Pancreas (tissue), 10 donors: ENCODE data around the gene GAGE10. TPM values are rescaled to one million over a fixed set of nuclear protein-coding genes. Genes with fewer than 3 reads are reported as not detected.

Experiments
- ATAC-seq, 4 donors: fragments of 200-7000 bp; cut with Tn5 transposase; one replicate each; pipeline versions ENCODE4 v1.8.0 to v1.9.1; 2020; ENCODE audit warnings: mild to moderate bottlenecking in 4 of 4, moderate library complexity in 4 of 4
- DNase-seq, 6 donors: peaks; one replicate each; pipeline ENCODE4 v3.0.0-alpha.2; 2020
- FAIRE-seq: peaks from 2 replicates; lab custom pipeline; 2012; peaks lifted over from hg19 to GRCh38; lab: Jason Lieb, UNC
- H3K27ac ChIP-seq, 4 donors: fragments of 200-600 bp; sonication (generic); 1 replicate in 3 of 4; 2 replicates in 1 of 4; pipeline versions ENCODE4 v1.5.0 to v1.8.0; 2020
- H3K27me3 ChIP-seq, 4 donors: fragments of 200-600 bp; one replicate each; pipeline ENCODE4 v1.8.0; 2021
- H3K36me3 ChIP-seq, 3 donors: fragments of 200-600 bp; sonication (generic) in 1 of 3; one replicate each; pipeline versions ENCODE4 v1.5.0 to v1.8.0; 2020 to 2021
- H3K4me1 ChIP-seq, 3 donors: fragments of 200-600 bp; one replicate each; pipeline ENCODE4 v1.8.0; 2021
- H3K4me3 ChIP-seq, 4 donors: fragments of 200-600 bp; sonication (generic) in 2 of 4; one replicate each; pipeline versions ENCODE4 v1.5.0 to v1.8.0; 2020 to 2021
- H3K9me3 ChIP-seq, 4 donors: fragments of 200-600 bp; one replicate each; pipeline ENCODE4 v1.8.0; 2021
- CTCF ChIP-seq, 4 donors: fragments of 200-600 bp; sonication (generic) in 3 of 4; IDR thresholded peaks; one replicate each; pipeline versions ENCODE4 v1.5.0 to v1.8.0; 2021; ENCODE audit warnings: antibody characterized with exemption in 4 of 4
- WGBS, 2 donors: extraction: QIAGEN DNeasy Blood & Tissue Kit; methylation state at CpG; one replicate each; pipeline ENCODE4 v1.1.7; 2013; 5-methylcytosine and 5-hydroxymethylcytosine counted together
- intact Hi-C, 3 donors: fragments of 100-400 bp; cut with DNase I; formaldehyde crosslinking; loops; one replicate each; pipeline versions ENCODE4 v1.11.1 to v1.14.2; 2022
- polyA plus RNA-seq, 2 donors: library from polyadenylated mRNA; stranded (reverse); fragments of 200-250 nt; gene quantifications; one replicate each; pipeline ENCODE4 v1.2.3, GENCODE V29; 2013
- total RNA-seq, 6 donors: library from RNA; stranded (reverse); fragmentation: NEBNext Ultra II Directional in 4 of 6; extraction: Animal tissue kit (Norgen Biotek cat#: 25700) in 4 of 6; gene quantifications; one replicate each; pipeline versions ENCODE4 v1.2.1 to v1.2.4, GENCODE V29; 2021 to 2023
- donor health status: healthy with polysubstance abuse.
- donor health status: DM: no; HTN: no; CAD: no; lungs with moderate emphysema.
- donor health status: DM: no; HTN: no; CAD: no.
- donor health status: control.
- donor health status: control.
- donor health status: Bipolar disorder and iron deficiency.
- donor health status: DM: yes; HTN: yes; CAD: no.
- donor health status: DM: no; HTN: no; CAD: no.
- donor health status: DM: no; HTN: no; CAD: no.
- donor health status: DM: yes; HTN: yes; CAD: no.

Gene GAGE10
- total and polyA plus RNA-seq, 8 donors: not detected

- H3K4me3 ChIP-seq: no peak overlapping the region
- no peaks in the 10 kb centered on the region for H3K9me3 ChIP-seq
- H3K27ac ChIP-seq: no peak overlapping the region
- FAIRE-seq (no peak), DNase-seq (no peak), ATAC-seq (no peak)
- WGBS, 2 donors: 48 to 64% methylated on average over 4 of the region's 4 CpGs
- peaks cover 0 to 6% (median 0%) of the 10 kb centered on the region in 4 donors for H3K27me3 ChIP-seq
- intact Hi-C loops: no loop called here
- no peaks in the 10 kb centered on the region for H3K36me3 ChIP-seq
- H3K4me1 ChIP-seq: no peaks in the 10 kb centered on the region
- no peak for TF ChIP-seq CTCF (IDR thresholded peaks at IDR 0.05)
These were observed 16.9 kb upstream of the GAGE10 start for GRCh38 chrX:49286581-49286980.

- WGBS, 2 donors: 60 to 80% methylated on average over 1 of the region's 1 CpG
These were observed 15.8 kb upstream of the GAGE10 start for GRCh38 chrX:49287665-49288064.

GRCh38 chrX:49290215-49290614 is 13.2 kb upstream of the GAGE10 start:
- no peaks in the 10 kb centered on the region for H3K9me3 ChIP-seq
- H3K36me3 ChIP-seq: no peaks in the 10 kb centered on the region
- 48 to 56% methylated on average over 7 of the region's 7 CpGs for WGBS, 2 donors
- H3K27ac ChIP-seq: no peak overlapping the region
- no peak for TF ChIP-seq CTCF (IDR thresholded peaks at IDR 0.05)
- FAIRE-seq (no peak), DNase-seq (no peak), ATAC-seq (no peak)
- H3K27me3 ChIP-seq: peaks cover 0 to 6% (median 0%) of the 10 kb centered on the region in 4 donors
- H3K4me3 ChIP-seq: no peak overlapping the region
- intact Hi-C loops: no loop called here
- no peaks in the 10 kb centered on the region for H3K4me1 ChIP-seq

More at GRCh38 chrX:49287665-49288064, 15.8 kb upstream of the GAGE10 start:
- no peak for ATAC-seq
- FAIRE-seq: no peak
- Histone ChIP-seq H3K27me3 (peaks cover 0 to 6% (median 0%) of the 10 kb centered on the region in 4 donors), H3K9me3 (no peaks in the 10 kb centered on the region), H3K27ac (no peak overlapping the region), H3K36me3 (no peaks in the 10 kb centered on the region), H3K4me3 (no peak overlapping the region), H3K4me1 (no peaks in the 10 kb centered on the region)
- DNase-seq: no peak
- TF ChIP-seq CTCF (IDR thresholded peaks at IDR 0.05): no peak
- intact Hi-C loops: no loop called here

- no peaks in the 10 kb centered on the region for H3K36me3 ChIP-seq
- H3K4me1 ChIP-seq: no peaks in the 10 kb centered on the region
- no peak overlapping the region for H3K27ac ChIP-seq
- DNase-seq (peak in 5 of 6 donors; percentile 27 to 84 (median 65)), ATAC-seq (peak; percentile 77 to 90 (median 88)), FAIRE-seq (no peak)
- peak; percentile 41 to 66 (median 56) for TF ChIP-seq CTCF (IDR thresholded peaks at IDR 0.05)
- no peaks in the 10 kb centered on the region for H3K9me3 ChIP-seq
- intact Hi-C loops: no loop called here
- peaks cover 0 to 4% (median 0%) of the 10 kb centered on the region in 4 donors for H3K27me3 ChIP-seq
- WGBS, 2 donors: 13 to 24% methylated on average over 11 of the region's 11 CpGs
- H3K4me3 ChIP-seq: no peak overlapping the region
These were observed 11.7 kb upstream of the GAGE10 start for GRCh38 chrX:49291615-49292337.
